Measurements from ENCODE around the gene HPD.

Gene HPD

DNA sequence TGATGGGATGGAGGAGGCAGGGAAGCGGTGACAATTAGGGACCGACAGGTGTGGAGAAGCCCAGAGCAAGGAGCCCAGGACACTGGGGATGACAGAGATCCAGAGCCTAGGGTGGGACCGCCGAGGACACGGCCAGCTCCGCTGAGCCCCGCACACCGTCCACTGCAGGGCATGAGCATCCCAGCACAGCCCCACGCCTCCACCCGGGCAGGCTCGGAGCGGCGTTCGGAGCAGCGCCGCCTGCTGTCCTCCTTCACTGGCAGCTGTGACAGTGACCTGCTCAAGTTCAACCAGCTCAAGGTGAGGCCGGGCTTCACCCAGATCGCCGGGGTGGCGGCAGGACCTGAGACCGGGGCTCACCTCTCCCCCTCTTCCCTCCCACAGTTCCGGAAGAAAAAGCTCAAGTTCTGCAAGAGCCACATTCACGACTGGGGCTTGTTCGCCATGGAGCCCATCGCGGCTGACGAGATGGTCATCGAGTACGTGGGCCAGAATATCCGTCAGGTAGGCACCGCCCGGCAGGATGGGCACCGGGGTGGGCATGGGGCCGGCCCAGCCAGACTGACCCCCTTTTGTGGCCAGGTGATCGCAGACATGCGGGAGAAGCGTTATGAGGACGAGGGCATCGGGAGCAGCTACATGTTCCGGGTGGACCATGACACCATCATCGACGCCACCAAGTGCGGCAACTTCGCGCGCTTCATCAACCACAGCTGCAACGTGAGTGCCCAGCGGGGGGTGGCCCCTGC is 31.1 kb downstream of the HPD start:
- no peak for DNase-seq (ENCODE audit: low read depth)

DNA sequence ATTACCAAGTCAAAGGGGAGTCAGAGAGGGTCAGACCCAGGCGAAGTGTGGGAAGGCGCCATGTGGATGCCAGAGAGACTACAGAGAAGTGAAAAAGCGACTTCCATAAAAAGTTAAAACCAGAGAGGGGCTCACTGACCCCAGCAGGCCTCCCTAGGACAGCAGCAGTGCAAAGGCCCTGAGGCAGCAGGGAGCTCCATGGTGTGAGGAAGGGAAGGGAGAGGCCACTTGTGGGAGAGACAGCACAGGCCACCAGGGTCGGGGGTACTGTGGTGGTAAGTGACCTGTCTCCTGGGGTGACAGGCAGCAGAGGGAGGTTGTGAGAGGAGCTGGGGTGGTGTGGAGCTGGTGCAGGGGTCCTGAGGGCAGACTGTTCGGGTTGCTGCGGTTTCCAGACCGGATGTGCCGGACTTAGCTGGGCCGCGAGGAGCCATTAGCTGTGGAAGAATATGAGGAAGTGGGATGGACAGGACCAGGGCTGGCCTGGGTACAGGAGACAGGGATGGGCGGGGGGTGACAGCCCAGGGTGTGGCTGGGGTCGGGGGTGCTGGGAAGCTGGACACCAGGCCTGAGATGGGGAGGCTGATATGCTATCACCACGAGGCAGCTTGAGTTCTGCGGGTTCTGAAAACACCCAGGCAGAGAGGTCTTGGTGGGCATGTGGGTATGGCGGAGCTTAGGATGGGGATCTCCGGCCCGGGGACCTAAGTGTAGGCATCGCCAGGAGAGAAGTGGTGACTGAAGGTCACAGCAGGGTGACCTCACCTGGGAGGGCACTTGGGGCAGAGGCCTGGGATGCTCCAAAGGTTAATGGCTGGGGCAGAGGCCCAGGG is 32.1 kb downstream of the HPD start:
- DNase-seq (ENCODE audit: low read depth): no peak

DNA sequence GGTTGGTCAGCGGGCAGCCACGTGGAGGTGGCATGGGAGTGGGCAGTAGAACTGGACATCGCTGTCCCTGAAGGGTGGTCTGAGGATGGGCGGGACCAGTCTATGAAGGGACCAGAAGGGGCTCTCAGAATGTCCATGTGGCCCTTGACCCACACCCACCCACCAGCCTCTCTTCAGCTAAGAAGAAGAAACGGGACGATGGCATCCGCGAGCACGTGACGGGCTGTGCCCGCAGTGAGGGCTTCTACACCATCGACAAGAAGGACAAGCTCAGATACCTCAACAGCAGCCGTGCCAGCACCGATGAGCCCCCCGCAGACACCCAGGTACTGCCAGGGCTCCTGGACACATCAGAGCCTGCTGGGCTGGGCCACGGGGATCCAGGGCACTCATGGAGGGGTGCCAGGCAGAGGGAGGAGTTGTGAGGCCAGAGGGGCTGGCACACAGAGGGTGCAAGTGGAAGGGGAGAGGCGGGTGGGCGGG is 33.6 kb downstream of the HPD start:
- DNase-seq (ENCODE audit: low read depth): no peak

GRCh38 chr12:121823727-121824115 is 34.9 kb downstream of the HPD start:
- DNase-seq (ENCODE audit: low read depth): no peak

- no peak for DNase-seq (ENCODE audit: low read depth)
These were observed 35.4 kb downstream of the HPD start for GRCh38 chr12:121823101-121823726.

- DNase-seq (ENCODE audit: low read depth): no peak
These were observed 36.1 kb downstream of the HPD start for GRCh38 chr12:121822393-121823100.

GRCh38 chr12:121820056-121820455 is 38.6 kb downstream of the HPD start:
- no peak for DNase-seq (ENCODE audit: low read depth)

DNA sequence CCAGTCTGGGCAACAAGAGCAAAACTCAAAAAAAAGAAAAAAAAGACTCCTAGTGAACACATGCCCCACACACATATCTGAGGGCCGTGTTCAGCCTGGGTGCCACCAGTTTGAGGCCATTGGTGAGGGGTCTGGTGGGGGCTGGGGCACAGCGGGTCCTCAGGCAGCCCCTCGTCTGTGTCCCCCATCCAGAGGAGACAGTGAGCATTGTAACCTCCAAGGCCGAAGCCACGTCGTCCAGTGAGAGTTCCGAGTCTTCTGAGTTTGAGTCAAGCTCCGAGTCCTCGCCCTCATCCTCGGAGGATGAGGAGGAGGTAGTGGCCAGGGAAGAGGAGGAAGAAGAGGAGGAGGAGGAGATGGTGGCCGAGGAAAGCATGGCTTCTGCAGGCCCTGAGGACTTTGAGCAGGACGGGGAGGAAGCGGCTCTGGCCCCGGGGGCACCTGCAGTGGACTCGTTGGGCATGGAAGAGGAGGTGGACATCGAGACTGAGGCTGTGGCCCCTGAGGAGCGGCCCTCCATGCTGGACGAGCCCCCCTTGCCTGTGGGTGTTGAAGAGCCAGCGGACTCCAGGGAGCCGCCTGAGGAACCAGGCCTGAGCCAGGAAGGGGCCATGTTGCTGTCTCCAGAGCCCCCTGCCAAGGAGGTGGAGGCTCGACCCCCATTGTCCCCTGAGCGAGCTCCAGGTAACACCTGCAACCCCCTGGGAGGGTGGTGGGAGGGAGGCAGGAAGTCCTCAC is 39.3 kb downstream of the HPD start:
- DNase-seq (ENCODE audit: low read depth): no peak

DNA sequence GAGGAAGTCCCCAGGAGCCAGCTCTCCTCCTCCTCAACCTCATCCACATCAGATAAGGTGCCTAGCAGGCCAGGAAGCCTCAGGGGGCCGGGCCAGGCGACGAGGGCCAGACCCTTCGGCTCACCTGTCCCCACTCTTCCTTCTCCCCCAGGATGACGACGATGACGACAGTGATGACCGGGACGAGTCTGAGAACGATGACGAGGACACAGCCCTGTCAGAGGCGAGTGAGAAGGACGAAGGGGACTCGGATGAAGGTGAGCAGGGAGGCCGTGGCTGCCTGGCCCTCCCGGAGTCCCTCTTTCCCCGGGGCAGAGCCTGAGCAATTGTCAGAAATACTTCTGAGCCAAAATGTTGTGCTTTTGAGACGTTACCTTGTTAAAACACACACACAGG is 41.0 kb downstream of the HPD start:
- no peak for DNase-seq (ENCODE audit: low read depth)

- DNase-seq (ENCODE audit: low read depth): no peak
These were observed 41.6 kb downstream of the HPD start for GRCh38 chr12:121816925-121817647.

DNA sequence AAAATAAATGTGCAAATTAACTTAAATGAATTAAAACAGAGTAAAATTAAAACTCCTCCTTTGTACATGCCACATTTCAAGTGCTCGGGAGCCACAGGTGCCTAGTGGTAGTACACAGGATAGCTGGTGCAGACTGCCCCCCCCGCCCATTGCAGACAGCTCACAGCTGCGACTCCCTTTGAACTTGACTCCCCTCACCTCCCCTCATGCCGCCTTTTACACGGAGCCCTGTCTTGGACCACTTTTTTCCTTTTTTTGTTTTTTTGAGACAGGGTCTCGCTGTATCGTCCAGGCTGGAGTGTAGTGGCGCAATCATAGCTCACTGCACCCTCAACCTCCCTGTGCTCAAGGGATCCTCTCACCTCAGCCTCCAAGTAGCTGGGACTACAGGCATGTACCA is 43.4 kb downstream of the HPD start:
- no peak for DNase-seq (ENCODE audit: low read depth)

DNA sequence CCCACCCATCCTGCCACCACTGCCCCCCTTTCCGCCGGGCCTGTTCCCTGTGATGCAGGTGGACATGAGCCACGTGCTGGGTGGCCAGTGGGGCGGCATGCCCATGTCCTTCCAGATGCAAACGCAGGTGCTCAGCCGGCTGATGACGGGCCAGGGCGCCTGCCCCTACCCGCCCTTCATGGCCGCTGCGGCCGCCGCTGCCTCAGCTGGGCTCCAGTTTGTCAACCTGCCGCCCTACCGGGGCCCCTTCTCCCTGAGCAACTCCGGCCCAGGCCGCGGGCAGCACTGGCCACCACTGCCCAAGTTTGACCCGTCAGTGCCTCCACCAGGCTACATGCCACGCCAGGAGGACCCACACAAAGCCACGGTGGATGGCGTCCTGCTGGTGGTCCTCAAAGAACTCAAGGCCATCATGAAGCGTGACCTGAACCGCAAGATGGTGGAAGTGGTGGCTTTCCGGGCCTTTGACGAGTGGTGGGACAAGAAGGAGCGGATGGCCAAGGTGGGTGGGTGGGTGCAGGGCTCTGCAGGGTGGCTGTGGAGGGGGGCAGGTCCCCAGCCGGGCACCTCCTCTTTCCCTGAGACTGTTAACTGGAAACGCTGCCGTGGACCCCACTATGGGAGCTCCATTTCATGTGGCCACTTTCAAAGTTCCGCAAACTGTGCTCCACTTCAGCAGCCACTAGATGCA is 44.1 kb downstream of the HPD start:
- DNase-seq (ENCODE audit: low read depth): no peak

DNA sequence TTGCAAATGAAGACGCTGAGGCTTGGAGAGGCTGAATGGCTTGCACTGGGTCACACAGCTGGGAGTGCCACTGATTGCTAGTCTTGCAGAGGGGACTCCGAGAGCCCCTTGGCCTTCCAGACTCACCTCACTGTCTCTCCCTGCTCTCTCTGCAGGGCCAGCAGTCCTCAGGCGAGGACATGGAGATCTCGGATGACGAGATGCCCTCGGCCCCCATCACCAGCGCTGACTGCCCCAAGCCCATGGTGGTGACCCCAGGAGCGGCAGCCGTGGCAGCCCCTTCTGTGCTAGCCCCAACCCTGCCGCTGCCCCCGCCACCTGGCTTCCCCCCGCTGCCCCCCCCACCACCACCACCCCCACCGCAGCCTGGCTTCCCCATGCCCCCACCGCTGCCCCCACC is 44.7 kb downstream of the HPD start:
- DNase-seq (ENCODE audit: low read depth): no peak

- no peak for DNase-seq (ENCODE audit: low read depth)
These were observed 45.5 kb downstream of the HPD start for GRCh38 chr12:121812921-121813896.

DNA sequence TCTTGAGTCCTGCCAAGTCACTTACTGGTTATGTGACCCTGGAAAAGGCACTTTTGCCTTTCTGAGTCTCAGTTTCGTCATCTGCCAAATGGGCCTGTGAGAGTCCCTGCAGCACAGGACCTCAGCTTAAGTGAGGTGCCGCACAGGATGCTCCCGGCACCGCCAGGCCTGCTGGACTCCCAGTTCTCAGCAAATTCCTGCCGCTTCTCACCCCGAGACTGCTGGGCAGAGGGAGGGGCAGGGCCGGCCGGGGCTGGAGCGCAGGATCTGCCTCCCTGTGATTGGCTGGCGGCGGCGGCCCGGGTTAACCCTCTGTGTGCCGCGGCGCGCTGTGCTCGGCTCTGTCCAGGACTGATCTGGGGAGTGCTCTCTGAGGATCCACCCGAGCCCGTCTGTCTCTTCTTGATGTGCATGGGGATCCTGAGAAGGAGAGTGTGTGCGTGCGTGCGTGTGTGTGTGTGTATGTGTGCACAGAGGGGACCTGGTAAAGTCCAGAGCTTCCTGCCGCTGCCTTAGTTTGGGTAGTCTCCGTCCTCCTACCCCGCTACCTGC is 46.3 kb downstream of the HPD start:
- no peak for DNase-seq (ENCODE audit: low read depth)

- no peak for DNase-seq (ENCODE audit: low read depth)
These were observed 47.0 kb downstream of the HPD start for GRCh38 chr12:121811434-121812319.

GRCh38 chr12:121810833-121811433 is 47.7 kb downstream of the HPD start:
- DNase-seq (ENCODE audit: low read depth): no peak
